Tracheal epithelial cell (primary cell): ENCODE data around the gene MATN1. TPM values are rescaled to one million over a fixed set of nuclear protein-coding genes. Genes with fewer than 3 reads are reported as not detected.

Source experiments
- total RNA-seq: library from RNA; depleted of rRNA; stranded (reverse); fragments of >200 nt; gene quantifications from 2 replicates; pipeline ENCODE4 v1.2.1, GENCODE V29; 2014

Gene MATN1
- total RNA-seq: not detected in 2 replicates

GRCh38 chr1:30723331-30723755, at the start of gene MATN1:
Gene MATN1, minus strand, starts transcription at chr1:30723585. Its CDS starts 34 bp downstream, at chr1:30723551.

GRCh38 chr1:30757352-30758120, 34.2 kb upstream of the MATN1 start, which contains the start of gene LAPTM5:
Gene LAPTM5, minus strand, starts transcription at chr1:30757774. Its CDS starts 29 bp downstream, at chr1:30757745.

Other genes starting within 250 kb of the MATN1 start
- gene LAPTM5, start 34.2 kb upstream of the MATN1 start, total RNA-seq: 0.21 and 0.24 TPM in 2 replicates
- gene SDC3, start 185.2 kb upstream of the MATN1 start, total RNA-seq: 2.1 and 11.1 TPM in 2 replicates